Measurements from ENCODE around the gene KCNK6. TPM values are rescaled to one million over a fixed set of nuclear protein-coding genes. Genes with fewer than 3 reads are reported as not detected.

The KCNK6 gene
- total and polyA plus RNA-seq, 7 donors, result 0.21 to 0.69 (median 0.54) TPM

GRCh38 chr19:38350883-38351282 lies 31.2 kb downstream of the KCNK6 start:
- Histone ChIP-seq H3K27me3 (ENCODE audit: insufficient read depth in 3 of 3, low read length in 2 of 3) (peaks cover 0 to 17% (median 7%) of the 10 kb centered on the region in 3 donors), H3K36me3 (ENCODE audit: insufficient read depth in 1 of 2, low read depth in 1 of 2) (no peaks in the 10 kb centered on the region), H3K9me3 (no peaks in the 10 kb centered on the region), H3K4me1 (no peaks in the 10 kb centered on the region), H3K4me3 (no peak overlapping the region), H3K27ac (no peak overlapping the region)
- ATAC-seq (no peak), DNase-seq (no peak)
- no peak for TF ChIP-seq CTCF (IDR thresholded peaks at IDR 0.05)
- intact Hi-C loops (cut with DNase I), result no loop called here
- WGBS, 3 donors, result 60 to 73% (median 68%) methylated on average over 3 of the region's 3 CpGs

- no peak for TF ChIP-seq CTCF (IDR thresholded peaks at IDR 0.05)
- intact Hi-C loops (cut with DNase I), result no loop called here
- Histone ChIP-seq H3K27me3 (ENCODE audit: insufficient read depth in 3 of 3, low read length in 2 of 3) (peaks cover 0 to 27% (median 14%) of the 10 kb centered on the region in 3 donors), H3K36me3 (ENCODE audit: insufficient read depth in 1 of 2, low read depth in 1 of 2) (no peaks in the 10 kb centered on the region), H3K4me3 (no peak overlapping the region), H3K4me1 (no peaks in the 10 kb centered on the region), H3K27ac (no peak overlapping the region), H3K9me3 (no peaks in the 10 kb centered on the region)
- ATAC-seq (peak in 3 of 4 donors; percentile 9 to 14 (median 11)), DNase-seq (no peak)
- 36 to 44% (median 41%) methylated on average over 9 of the region's 9 CpGs for WGBS, 3 donors
Observed at GRCh38 chr19:38351865-38352395, 32.3 kb downstream of the KCNK6 start.

- Histone ChIP-seq H3K9me3 (no peaks in the 10 kb centered on the region), H3K27me3 (ENCODE audit: insufficient read depth in 3 of 3, low read length in 2 of 3) (peaks cover 0 to 28% (median 14%) of the 10 kb centered on the region in 3 donors), H3K27ac (no peak overlapping the region), H3K4me1 (no peaks in the 10 kb centered on the region), H3K4me3 (no peak overlapping the region), H3K36me3 (ENCODE audit: insufficient read depth in 1 of 2, low read depth in 1 of 2) (no peaks in the 10 kb centered on the region)
- no peak for TF ChIP-seq CTCF (IDR thresholded peaks at IDR 0.05)
- intact Hi-C loops (cut with DNase I), result no loop called here
- ATAC-seq (peak in 1 of 4 donors; percentile 28), DNase-seq (no peak)
- 27 to 34% (median 33%) methylated on average over 7 to 8 of the region's 8 CpGs for WGBS, 3 donors
Observed at GRCh38 chr19:38352611-38353010, 33.0 kb downstream of the KCNK6 start.

GRCh38 chr19:38355728-38356725 lies 36.4 kb downstream of the KCNK6 start:
- peaks cover 0 to 43% (median 20%) of the 10 kb centered on the region in 3 donors for H3K27me3 ChIP-seq (ENCODE audit: insufficient read depth in 3 of 3, low read length in 2 of 3)
- H3K9me3 ChIP-seq, result no peaks in the 10 kb centered on the region
- no peaks in the 10 kb centered on the region for H3K36me3 ChIP-seq (ENCODE audit: insufficient read depth in 1 of 2, low read depth in 1 of 2)
- no peak overlapping the region for H3K4me3 ChIP-seq
- no peaks in the 10 kb centered on the region for H3K4me1 ChIP-seq
- no peak overlapping the region for H3K27ac ChIP-seq
- WGBS, 3 donors, result 73 to 77% (median 74%) methylated on average over 16 of the region's 16 CpGs
- intact Hi-C loops (cut with DNase I), result no loop called here
- ATAC-seq (no peak), DNase-seq (no peak)
- TF ChIP-seq CTCF (IDR thresholded peaks at IDR 0.05), result no peak

All from psoas muscle (tissue), 8 donors.